Breast epithelium (tissue), 3 donors: ENCODE measurements around the gene TNFRSF12A.

ENCODE experiments used
- POLR2A ChIP-seq: fragments of 450-650 bp; IDR thresholded peaks from one replicate; pipeline ENCODE4 v1.6.1; 2016; ENCODE audit warnings: antibody characterized with exemption, mild to moderate bottlenecking, moderate library complexity
- POLR2AphosphoS5 ChIP-seq, 3 donors: sonication (generic); formaldehyde crosslinking; IDR thresholded peaks; one replicate each; pipeline ENCODE4 v1.6.1; 2017; ENCODE audit warnings: antibody characterized with exemption in 3 of 3
- TF ChIP-seq, protein P1 (sequence below), 3 donors: fragments of 450-650 bp; IDR thresholded peaks; one replicate each; pipeline ENCODE4 v1.5.1; 2016 to 2017; ENCODE audit warnings: antibody characterized with exemption in 3 of 3, mild to moderate bottlenecking in 3 of 3, moderate library complexity in 3 of 3

DNA sequence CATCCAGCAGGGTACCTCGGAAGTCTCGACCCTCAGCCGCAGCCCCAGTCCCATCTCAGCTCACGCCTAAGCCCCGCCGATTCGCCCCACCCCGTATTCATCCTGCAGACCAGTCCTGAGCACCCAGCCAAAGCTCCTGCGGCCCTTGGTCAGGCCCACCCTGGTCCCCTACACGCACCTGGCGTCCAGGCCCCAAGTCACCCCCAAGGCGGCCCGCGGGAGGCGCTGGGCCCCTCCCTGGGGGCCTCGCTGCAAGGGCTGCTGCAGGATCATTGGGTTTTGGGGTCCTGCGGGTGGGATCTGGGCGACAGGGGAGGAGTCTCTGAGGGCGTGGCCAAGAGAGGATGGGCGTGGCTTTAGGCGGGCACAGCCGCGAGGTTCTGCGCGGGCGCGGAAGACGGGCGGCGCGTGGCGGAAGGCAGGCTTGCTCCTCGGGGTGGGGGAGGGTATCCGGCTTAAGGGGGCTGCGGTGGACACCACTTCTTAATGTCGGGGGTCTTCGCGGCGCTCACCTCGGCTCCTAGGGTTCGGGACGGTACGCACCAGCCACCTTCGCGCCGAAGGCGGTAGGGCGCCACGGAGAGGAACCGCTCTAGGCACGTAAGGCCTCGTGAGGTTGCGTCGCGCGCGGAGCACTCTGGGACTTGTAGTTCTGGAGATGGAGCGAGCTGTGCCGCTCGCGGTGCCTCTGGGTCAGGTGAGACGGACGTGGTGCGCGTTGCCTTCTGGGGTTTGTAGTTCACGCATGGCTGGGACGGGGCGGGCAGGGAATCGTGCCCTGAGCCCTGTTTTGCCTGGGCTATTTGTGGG is 3.7 kb downstream of the TNFRSF12A start, which contains the start of the genes HCFC1R1 and THOC6:
- TF ChIP-seq, protein P1, sequence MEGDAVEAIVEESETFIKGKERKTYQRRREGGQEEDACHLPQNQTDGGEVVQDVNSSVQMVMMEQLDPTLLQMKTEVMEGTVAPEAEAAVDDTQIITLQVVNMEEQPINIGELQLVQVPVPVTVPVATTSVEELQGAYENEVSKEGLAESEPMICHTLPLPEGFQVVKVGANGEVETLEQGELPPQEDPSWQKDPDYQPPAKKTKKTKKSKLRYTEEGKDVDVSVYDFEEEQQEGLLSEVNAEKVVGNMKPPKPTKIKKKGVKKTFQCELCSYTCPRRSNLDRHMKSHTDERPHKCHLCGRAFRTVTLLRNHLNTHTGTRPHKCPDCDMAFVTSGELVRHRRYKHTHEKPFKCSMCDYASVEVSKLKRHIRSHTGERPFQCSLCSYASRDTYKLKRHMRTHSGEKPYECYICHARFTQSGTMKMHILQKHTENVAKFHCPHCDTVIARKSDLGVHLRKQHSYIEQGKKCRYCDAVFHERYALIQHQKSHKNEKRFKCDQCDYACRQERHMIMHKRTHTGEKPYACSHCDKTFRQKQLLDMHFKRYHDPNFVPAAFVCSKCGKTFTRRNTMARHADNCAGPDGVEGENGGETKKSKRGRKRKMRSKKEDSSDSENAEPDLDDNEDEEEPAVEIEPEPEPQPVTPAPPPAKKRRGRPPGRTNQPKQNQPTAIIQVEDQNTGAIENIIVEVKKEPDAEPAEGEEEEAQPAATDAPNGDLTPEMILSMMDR (IDR thresholded peaks at IDR 0.05): no peak
- TF ChIP-seq POLR2A (peak; percentile 74), POLR2AphosphoS5 (IDR thresholded peaks at IDR 0.05) (peak; percentile 91 to 96 (median 93))
